Colonic mucosa (tissue), 4 donors: ENCODE results near the gene PDIA6. TPM values are rescaled to one million over a fixed set of nuclear protein-coding genes. Genes with fewer than 3 reads are reported as not detected.

Experiments
- DNase-seq: peaks from one replicate; pipeline ENCODE4 v3.0.0-alpha.2; 2020
- H3K27ac ChIP-seq: fragments of 200-600 bp; one replicate; pipeline ENCODE4 v1.8.0; 2021
- H3K27me3 ChIP-seq: fragments of 200-600 bp; one replicate; pipeline ENCODE4 v1.8.0; 2021
- H3K36me3 ChIP-seq: fragments of 200-600 bp; one replicate; pipeline ENCODE4 v1.8.0; 2021
- H3K4me1 ChIP-seq: fragments of 200-600 bp; one replicate; pipeline ENCODE4 v1.8.0; 2021; ENCODE audit warnings: mild to moderate bottlenecking
- H3K4me3 ChIP-seq: fragments of 200-600 bp; one replicate; pipeline ENCODE4 v1.8.0; 2021
- H3K9ac ChIP-seq, 2 donors: one replicate each; pipeline ENCODE4 v1.7.0; 2013; ENCODE audit warnings: control low read depth in 2 of 2, low read depth in 2 of 2, low read length in 2 of 2
- H3K9me3 ChIP-seq: fragments of 200-600 bp; one replicate; pipeline ENCODE4 v1.8.0; 2021
- CTCF ChIP-seq: fragments of 200-600 bp; IDR thresholded peaks from one replicate; pipeline ENCODE4 v1.8.0; 2022; ENCODE audit warnings: antibody characterized with exemption, mild to moderate bottlenecking
- intact Hi-C: fragments of 100-400 bp; cut with DNase I; formaldehyde crosslinking; loops from one replicate; pipeline ENCODE4 v1.14.1; 2022
- total RNA-seq, 2 donors: library from RNA; stranded (reverse); fragmentation: NEBNext Ultra II Directional in 1 of 2; extraction: Animal tissue kit (Norgen Biotek cat#: 25700) in 1 of 2; gene quantifications; one replicate each; pipeline ENCODE4 v1.2.1, GENCODE V29; 2021
- donor health status: healthy.
- donor health status: DM: no; HTN: no; CAD: no.
- donor health status: DM: no; HTN: no; CAD: no.

PDIA6 gene
- total RNA-seq, 2 donors from 2014 or later, result 180 to 347 TPM

DNA sequence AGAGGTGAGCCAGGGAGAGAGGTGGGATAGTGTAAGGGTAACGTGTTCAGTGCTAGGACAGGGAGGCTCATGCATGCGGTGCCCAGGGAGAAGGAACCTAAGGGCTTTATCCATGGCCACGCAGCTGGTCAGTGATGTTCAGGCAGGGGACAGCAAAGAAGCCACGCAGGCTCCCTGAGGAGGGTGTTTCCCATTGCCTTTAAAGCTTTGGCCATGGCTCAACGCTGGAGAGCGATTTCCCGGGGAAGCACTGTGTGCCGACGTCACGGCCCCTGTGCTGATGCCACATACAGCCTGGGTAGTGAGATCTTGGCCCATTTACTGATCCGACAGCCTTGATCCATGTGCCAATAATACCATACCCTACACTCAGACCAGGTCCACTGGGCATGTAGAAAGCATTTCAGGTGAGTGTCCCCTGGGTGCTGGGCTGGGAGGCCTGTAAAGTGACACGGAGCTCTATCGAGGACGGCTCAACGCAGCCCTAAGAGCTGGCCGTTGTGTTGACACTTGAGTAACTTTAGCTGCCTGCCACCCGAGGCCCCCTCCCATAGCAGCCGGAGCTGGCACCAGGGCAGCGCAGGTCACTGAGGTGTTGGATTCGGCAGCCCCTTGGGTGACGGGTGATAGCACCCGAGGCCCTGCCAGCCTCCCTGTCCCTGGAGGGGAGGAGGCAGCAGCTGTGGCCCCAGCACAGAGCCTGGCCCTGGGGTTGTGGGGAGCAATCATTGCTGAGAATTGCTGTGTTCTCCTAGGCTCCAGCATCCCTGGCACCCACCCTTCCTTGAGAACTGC, 41.4 kb downstream of the PDIA6 start:
- Histone ChIP-seq H3K27ac (no peak overlapping the region), H3K4me3 (no peak overlapping the region), H3K4me1 (no peaks in the 10 kb centered on the region), H3K27me3 (no peaks in the 10 kb centered on the region), H3K9ac (no peak overlapping the region), H3K9me3 (no peaks in the 10 kb centered on the region), H3K36me3 (no peaks in the 10 kb centered on the region)
- intact Hi-C loops, result no loop called here
- no peak for DNase-seq
- no peak for TF ChIP-seq CTCF

- intact Hi-C loops, result no loop called here
- Histone ChIP-seq H3K9me3 (no peaks in the 10 kb centered on the region), H3K27ac (no peak overlapping the region), H3K27me3 (no peaks in the 10 kb centered on the region), H3K4me3 (no peak overlapping the region), H3K9ac (no peak overlapping the region), H3K4me1 (no peaks in the 10 kb centered on the region), H3K36me3 (no peaks in the 10 kb centered on the region)
- no peak for TF ChIP-seq CTCF
- no peak for DNase-seq
Observed at GRCh38 chr2:10768063-10768507, 44.5 kb downstream of the PDIA6 start.

DNA sequence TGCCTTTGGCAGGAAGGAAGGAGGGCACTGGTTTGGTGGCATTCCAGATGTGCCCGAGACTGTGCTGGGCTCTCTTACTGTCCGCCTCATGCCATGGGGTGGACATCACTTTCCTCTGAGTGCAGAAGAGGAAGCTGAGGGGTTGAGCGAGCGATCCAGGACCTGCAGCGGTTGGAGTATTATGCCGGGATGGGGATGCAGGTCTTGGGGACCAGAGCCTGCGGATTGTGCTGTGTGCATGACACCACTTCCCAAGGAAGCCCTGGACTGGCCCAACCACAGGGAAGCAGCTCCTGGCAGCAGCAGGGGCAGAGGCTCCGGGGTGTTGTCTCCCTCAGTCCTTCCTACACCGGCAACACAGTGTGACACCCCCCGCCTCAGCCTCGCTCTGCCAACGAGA, 46.7 kb downstream of the PDIA6 start:
- no peak overlapping the region for H3K27ac ChIP-seq
- intact Hi-C loops, result no loop called here
- no peaks in the 10 kb centered on the region for H3K4me1 ChIP-seq
- H3K36me3 ChIP-seq, result no peaks in the 10 kb centered on the region
- no peak for DNase-seq
- no peaks in the 10 kb centered on the region for H3K27me3 ChIP-seq
- no peak for TF ChIP-seq CTCF
- no peak overlapping the region for H3K4me3 ChIP-seq
- H3K9me3 ChIP-seq, result no peaks in the 10 kb centered on the region
- H3K9ac ChIP-seq, result no peak overlapping the region

DNA sequence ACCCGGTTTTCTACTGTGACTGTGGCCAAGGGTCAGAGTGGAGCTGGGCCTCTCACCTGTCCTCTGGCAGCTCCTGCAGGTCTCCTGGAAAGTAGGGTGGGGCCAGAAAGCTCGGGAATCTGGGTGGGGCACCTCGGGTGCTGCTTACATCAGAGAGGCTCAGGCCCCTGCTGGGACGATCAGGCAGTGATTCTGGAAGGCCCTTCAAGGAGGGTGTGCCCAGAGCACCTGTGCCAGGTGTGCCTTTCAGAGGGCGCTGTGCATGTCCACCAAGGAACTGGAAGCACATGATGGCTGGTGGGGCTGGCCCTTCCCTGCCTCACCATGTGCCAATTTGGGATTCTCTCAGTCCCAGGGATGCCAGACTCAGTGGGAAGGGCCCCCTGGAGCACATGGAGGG, 47.1 kb downstream of the PDIA6 start:
- no peak overlapping the region for H3K27ac ChIP-seq
- H3K36me3 ChIP-seq, result no peaks in the 10 kb centered on the region
- peak; percentile 87 for DNase-seq
- H3K27me3 ChIP-seq, result no peaks in the 10 kb centered on the region
- no peaks in the 10 kb centered on the region for H3K4me1 ChIP-seq
- peak overlapping the region in 1 of 2 donors; percentile 38 for H3K9ac ChIP-seq
- H3K4me3 ChIP-seq, result no peak overlapping the region
- intact Hi-C loops, result no loop called here
- no peaks in the 10 kb centered on the region for H3K9me3 ChIP-seq
- no peak for TF ChIP-seq CTCF

DNA sequence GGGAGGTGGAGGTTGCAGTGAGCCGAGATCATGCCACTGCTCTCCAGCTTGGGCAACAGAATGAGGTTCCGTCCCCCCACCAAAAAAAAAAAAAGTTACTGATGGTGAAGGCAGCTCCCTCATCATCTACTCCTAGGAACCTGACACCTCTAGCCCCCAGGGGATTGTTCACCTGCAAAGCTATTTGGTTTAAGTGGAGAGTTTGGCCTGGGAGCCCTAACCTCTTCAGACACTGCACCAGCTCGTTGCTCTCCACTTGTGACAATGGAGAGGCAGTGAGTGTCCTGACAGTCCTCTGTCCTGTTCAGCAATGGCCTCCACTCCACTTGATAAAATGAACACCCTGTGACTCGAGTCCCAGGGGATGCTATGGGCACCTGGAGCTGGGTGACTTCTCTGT, 47.7 kb downstream of the PDIA6 start:
- Histone ChIP-seq H3K9ac (peak overlapping the region in 1 of 2 donors; percentile 38), H3K27ac (no peak overlapping the region), H3K4me1 (no peaks in the 10 kb centered on the region), H3K4me3 (no peak overlapping the region), H3K27me3 (no peaks in the 10 kb centered on the region), H3K9me3 (no peaks in the 10 kb centered on the region), H3K36me3 (no peaks in the 10 kb centered on the region)
- TF ChIP-seq CTCF, result no peak
- no peak for DNase-seq
- intact Hi-C loops, result no loop called here
